ENCODE measurements around the gene GPM6B. TPM values are rescaled to one million over a fixed set of nuclear protein-coding genes. Genes with fewer than 3 reads are reported as not detected.

Gene GPM6B
- total and polyA plus RNA-seq, 2 of the 4 experiments (the other 2 are of a cell fraction) = 4.2 to 5.9 TPM

DNA sequence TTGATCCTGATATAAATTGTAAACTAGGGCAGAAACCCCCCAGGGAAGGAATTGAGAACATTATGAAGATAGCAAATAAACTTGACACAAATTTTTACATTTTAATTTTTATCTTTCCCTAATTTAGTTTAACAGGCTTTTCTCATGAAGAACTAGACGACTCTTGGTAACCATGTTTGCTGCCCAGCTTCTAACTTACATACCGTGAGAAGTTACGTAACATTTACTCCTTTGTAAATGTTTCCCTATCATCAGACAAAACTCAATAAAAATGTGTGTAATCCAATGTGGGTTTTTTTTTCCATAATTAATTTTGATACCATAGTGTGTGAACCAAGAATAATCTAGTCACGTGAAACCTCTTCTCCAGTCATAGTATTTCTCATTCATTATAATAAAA lies 48.0 kb downstream of the GPM6B start:
- no peak overlapping the region for H3K4me3 ChIP-seq (ENCODE audit: insufficient read depth, low read depth, low read length)
- ChIA-PET CTCF (interaction anchor here (0.5 to 1.8 kb wide), 2 partner anchors 14 to 211 kb away, joined by 3 to 4 read pairs; no protein-coding TSS in a partner anchor), POLR2A (ENCODE audit: unreplicated experiment) (no interaction called here)
- no peak overlapping the region for H3K9ac ChIP-seq (ENCODE audit: low read depth, low read length)
- no peak overlapping the region for H3K56ac ChIP-seq (ENCODE audit: extremely low read depth, insufficient read depth, low read length)
- H2BK20ac ChIP-seq (ENCODE audit: low read depth, low read length) = no peak overlapping the region
- H3K27ac ChIP-seq (ENCODE audit: insufficient read depth, low read length) = no peak overlapping the region
- H2BK15ac ChIP-seq (ENCODE audit: low read depth, low read length) = no peak overlapping the region
- DNase-seq = no peak
- H3K18ac ChIP-seq (ENCODE audit: low read depth, low read length) = no peak overlapping the region
- no peaks in the 10 kb centered on the region for H3K79me1 ChIP-seq (ENCODE audit: low read depth in 1 of 2, low read length in 2 of 2)
- H3K9me1 ChIP-seq (ENCODE audit: insufficient read depth, low read length) = no peaks in the 10 kb centered on the region
- TF ChIP-seq CEBPB (IDR thresholded peaks at IDR 0.05; ENCODE audit: low read depth, low read length) (peak; percentile 70), FOS (IDR thresholded peaks at IDR 0.05; ENCODE audit: low read depth, low read length) (no peak), MAZ (IDR thresholded peaks at IDR 0.05; ENCODE audit: borderline replicate concordance, low read depth, low read length) (no peak)
- no peaks in the 10 kb centered on the region for H3K9me3 ChIP-seq (ENCODE audit: control insufficient read depth, insufficient read depth, low read length)
- H4K8ac ChIP-seq (ENCODE audit: low read depth in 2 of 2, low read length in 2 of 2) = no peak overlapping the region
- peaks cover 19% of the 10 kb centered on the region for H3K36me3 ChIP-seq (ENCODE audit: control insufficient read depth, insufficient read depth, low read length)
- no peak overlapping the region for H3K4me2 ChIP-seq (ENCODE audit: low read depth, low read length)
- H2BK5ac ChIP-seq (ENCODE audit: low read depth, low read length, poor library complexity, severe bottlenecking) = no peak overlapping the region
- no CpG with 5 or more reads among the region's 4 CpGs for WGBS, 2 experiments (ENCODE audit: extremely low coverage in 2 of 2, insufficient read length in 1 of 2)
- no peak overlapping the region for H3K14ac ChIP-seq (replicated peaks; ENCODE audit: low read depth, low read length)
- dilution Hi-C loops (cut with HindIII; ENCODE audit: low sequenced_read_pairs, unreplicated experiment) (no loop called here), intact Hi-C loops (cut with micrococcal nuclease) (no loop called here), in situ Hi-C loops (cut with MboI; ENCODE audit: low sequenced_read_pairs) (loop anchor here (10.0 kb wide), 1 partner anchor 256 kb away; the partner anchor contains the start of gene GEMIN8)
- no peak overlapping the region for H2AK5ac ChIP-seq (ENCODE audit: low read depth, low read length)
- no peak overlapping the region for H4K5ac ChIP-seq (ENCODE audit: low read depth, low read length)
- H3K23ac ChIP-seq (ENCODE audit: low read depth, low read length) = no peak overlapping the region
- no peaks in the 10 kb centered on the region for H3K4me1 ChIP-seq (ENCODE audit: control insufficient read depth, insufficient read depth, low read length)
- no peak overlapping the region for H2AFZ ChIP-seq (replicated peaks; ENCODE audit: low read length, poor library complexity)
- H2BK120ac ChIP-seq (ENCODE audit: low read depth, low read length) = no peak overlapping the region
- H3K27me3 ChIP-seq (ENCODE audit: control insufficient read depth, insufficient read depth, low read length) = no peaks in the 10 kb centered on the region
- no peak overlapping the region for H2AK9ac ChIP-seq (replicated peaks; ENCODE audit: low read depth, low read length, poor library complexity)
- H4K91ac ChIP-seq (ENCODE audit: insufficient read depth, low read depth, low read length) = no peak overlapping the region
- no peaks in the 10 kb centered on the region for H4K20me1 ChIP-seq (ENCODE audit: insufficient read depth, low read length)
- no peak overlapping the region for H3K4ac ChIP-seq (ENCODE audit: low read depth, low read length)
- BruUV-seq (replicated peaks) = no TSS peak
- no peak for ATAC-seq (ENCODE audit: low read depth)

Measured in IMR-90 (cell line).